Vagina (tissue), 2 donors: ENCODE data around the gene SMIM10L1. TPM values are rescaled to one million over a fixed set of nuclear protein-coding genes. Genes with fewer than 3 reads are reported as not detected.

ENCODE experiments used
- DNase-seq, 2 donors: peaks; one replicate each; pipeline ENCODE4 v3.0.0-alpha.2; 2017; ENCODE audit errors: extremely low spot score in 2 of 2
- H3K27ac ChIP-seq: fragments of 200-600 bp; sonication (generic); one replicate; pipeline ENCODE4 v1.5.1; 2019
- H3K27me3 ChIP-seq: fragments of 200-600 bp; sonication (generic); one replicate; pipeline ENCODE4 v1.5.1; 2019
- H3K36me3 ChIP-seq, 2 donors: fragments of 200-600 bp; sonication (generic); one replicate each; pipeline ENCODE4 v1.5.1; 2017 to 2019
- H3K4me1 ChIP-seq: fragments of 200-600 bp; sonication (generic); one replicate; pipeline ENCODE4 v1.5.1; 2019
- H3K4me3 ChIP-seq, 2 donors: fragments of 200-600 bp; sonication (generic); 1 replicate in 1 of 2; 2 replicates in 1 of 2; pipeline ENCODE4 v1.5.1; 2016 to 2019
- H3K9me3 ChIP-seq: fragments of 200-600 bp; sonication (generic); one replicate; pipeline ENCODE4 v1.5.1; 2019
- CTCF ChIP-seq, 3 experiments: fragments of 450-650 bp in 2 of 3; fragments of 200-600 bp in 1 of 3; sonication (generic) in 1 of 3; IDR thresholded peaks; one replicate each; pipeline ENCODE4 v1.5.1; 2017 to 2019; ENCODE audit warnings: antibody characterized with exemption in 3 of 3, mild to moderate bottlenecking in 2 of 3, moderate library complexity in 2 of 3
- POLR2A ChIP-seq, 2 donors: fragments of 450-650 bp; IDR thresholded peaks; one replicate each; pipeline ENCODE4 v1.6.1; 2017; ENCODE audit warnings: antibody characterized with exemption in 2 of 2, mild to moderate bottlenecking in 2 of 2, moderate library complexity in 2 of 2
- POLR2AphosphoS5 ChIP-seq, 2 donors: sonication (generic); formaldehyde crosslinking; IDR thresholded peaks; one replicate each; pipeline ENCODE4 v1.9.0; 2017; ENCODE audit warnings: antibody characterized with exemption in 2 of 2, mild to moderate bottlenecking in 2 of 2, low read depth in 1 of 2; ENCODE audit not compliant: insufficient read depth in 1 of 2
- intact Hi-C: fragments of 100-400 bp; cut with DNase I; formaldehyde crosslinking; loops from one replicate; pipeline ENCODE4 v1.15.1; 2023
- total RNA-seq: library from RNA; depleted of rRNA; stranded (reverse); fragments of >200 nt; gene quantifications from one replicate; pipeline ENCODE4 v1.2.3, GENCODE V29; 2016

SMIM10L1 gene
- total RNA-seq, 1 donor from 2014 or later: 5.4 TPM

GRCh38 chr12:11164384-11164783, 6.6 kb upstream of the SMIM10L1 start:
- no peak overlapping the region for H3K27ac ChIP-seq
- TF ChIP-seq CTCF (IDR thresholded peaks at IDR 0.05) (no peak), POLR2AphosphoS5 (IDR thresholded peaks at IDR 0.05; ENCODE audit: insufficient read depth in 1 of 2, low read depth in 1 of 2) (no peak), POLR2A (IDR thresholded peaks at IDR 0.05) (no peak)
- no peaks in the 10 kb centered on the region for H3K36me3 ChIP-seq
- intact Hi-C loops: no loop called here
- no peak overlapping the region for H3K4me3 ChIP-seq
- DNase-seq: no peak
- peaks cover 15% of the 10 kb centered on the region for H3K4me1 ChIP-seq
- H3K9me3 ChIP-seq: no peaks in the 10 kb centered on the region
- no peaks in the 10 kb centered on the region for H3K27me3 ChIP-seq

GRCh38 chr12:11166300-11166699, 4.7 kb upstream of the SMIM10L1 start:
- no peak for DNase-seq
- intact Hi-C loops: no loop called here
- peaks cover 30% of the 10 kb centered on the region for H3K4me1 ChIP-seq
- H3K27ac ChIP-seq: no peak overlapping the region
- no peaks in the 10 kb centered on the region for H3K9me3 ChIP-seq
- no peaks in the 10 kb centered on the region for H3K36me3 ChIP-seq
- TF ChIP-seq CTCF (IDR thresholded peaks at IDR 0.05): no peak
- no peak for TF ChIP-seq POLR2A (IDR thresholded peaks at IDR 0.05)
- TF ChIP-seq POLR2AphosphoS5 (IDR thresholded peaks at IDR 0.05; ENCODE audit: insufficient read depth in 1 of 2, low read depth in 1 of 2): no peak
- H3K27me3 ChIP-seq: no peaks in the 10 kb centered on the region
- H3K4me3 ChIP-seq: no peak overlapping the region

GRCh38 chr12:11170810-11171144, 217 bp upstream of the SMIM10L1 start:
- H3K9me3 ChIP-seq: no peaks in the 10 kb centered on the region
- no peak for DNase-seq
- no peak for TF ChIP-seq CTCF (IDR thresholded peaks at IDR 0.05)
- no peak for TF ChIP-seq POLR2A (IDR thresholded peaks at IDR 0.05)
- no peak for TF ChIP-seq POLR2AphosphoS5 (IDR thresholded peaks at IDR 0.05; ENCODE audit: insufficient read depth in 1 of 2, low read depth in 1 of 2)
- no peaks in the 10 kb centered on the region for H3K27me3 ChIP-seq
- H3K27ac ChIP-seq: peak overlapping the region; percentile 96
- intact Hi-C loops: no loop called here
- H3K4me3 ChIP-seq: peak overlapping the region; percentile 98 to 100
- H3K36me3 ChIP-seq: no peaks in the 10 kb centered on the region
- peaks cover 43% of the 10 kb centered on the region for H3K4me1 ChIP-seq

- no peak for DNase-seq
- Histone ChIP-seq H3K27ac (peak overlapping the region; percentile 96), H3K9me3 (no peaks in the 10 kb centered on the region), H3K4me1 (peaks cover 43% of the 10 kb centered on the region), H3K4me3 (peak overlapping the region; percentile 98 to 100), H3K27me3 (no peaks in the 10 kb centered on the region), H3K36me3 (no peaks in the 10 kb centered on the region)
- intact Hi-C loops: no loop called here
- TF ChIP-seq POLR2AphosphoS5 (IDR thresholded peaks at IDR 0.05; ENCODE audit: insufficient read depth in 1 of 2, low read depth in 1 of 2) (no peak), CTCF (IDR thresholded peaks at IDR 0.05) (no peak), POLR2A (IDR thresholded peaks at IDR 0.05) (no peak)
These were observed 1.1 kb downstream of the SMIM10L1 start for GRCh38 chr12:11171969-11172675.

GRCh38 chr12:11174022-11174421, 3.0 kb downstream of the SMIM10L1 start:
- Histone ChIP-seq H3K27me3 (no peaks in the 10 kb centered on the region), H3K27ac (no peak overlapping the region), H3K4me1 (peaks cover 37% of the 10 kb centered on the region), H3K9me3 (no peaks in the 10 kb centered on the region), H3K4me3 (no peak overlapping the region), H3K36me3 (no peaks in the 10 kb centered on the region)
- intact Hi-C loops: no loop called here
- DNase-seq: no peak
- TF ChIP-seq CTCF (IDR thresholded peaks at IDR 0.05) (no peak), POLR2A (IDR thresholded peaks at IDR 0.05) (no peak), POLR2AphosphoS5 (IDR thresholded peaks at IDR 0.05; ENCODE audit: insufficient read depth in 1 of 2, low read depth in 1 of 2) (no peak)
